Caco-2 (cell line): Measurements from ENCODE around the gene LCOR. TPM values are rescaled to one million over a fixed set of nuclear protein-coding genes. Genes with fewer than 3 reads are reported as not detected.

Source experiments
- BruUV-seq: library from RNA; stranded (reverse); fragments of 400-500 nt; replicated peaks from 2 replicates; lab custom pipeline; 2021; lab: Mats Ljungman, UMichigan
- CTCF ChIA-PET: fragments of 300-600 bp; sonication (Branson Sonifier 250); formaldehyde crosslinking; loops from one replicate; lab custom pipeline; 2022; ENCODE audit warnings: antibody characterized with exemption; lab: Charles Lee
- POLR2A ChIA-PET: fragments of 300-600 bp; sonication (Branson Sonifier 250); formaldehyde crosslinking; loops from one replicate; lab custom pipeline; 2022; ENCODE audit warnings: antibody characterized with exemption; lab: Charles Lee
- DNase-seq, 2 experiments: peaks; one replicate each; pipeline versions ENCODE4 v3.0.0 to v3.0.0-alpha.2; 2020 to 2022
- H3K27me3 ChIP-seq: replicated peaks from 2 replicates; pipeline ENCODE4 v1.6.0; 2011; ENCODE audit warnings: low read length; ENCODE audit not compliant: control insufficient read depth, insufficient read depth
- H3K36me3 ChIP-seq: 2 replicates; pipeline ENCODE4 v1.5.1; 2011; ENCODE audit warnings: low read length; ENCODE audit not compliant: control insufficient read depth, insufficient read depth
- H3K4me1 ChIP-seq: fragments of 250-450 bp; sonication (Bioruptor Pico); 2 replicates; pipeline ENCODE4 v1.5.1; 2020; ENCODE audit warnings: mild to moderate bottlenecking
- H3K4me3 ChIP-seq: 2 replicates; pipeline ENCODE4 v1.5.1; 2011; ENCODE audit warnings: low read depth, mild to moderate bottlenecking, control low read depth, low read length
- H3K9me3 ChIP-seq: fragments of 250-450 bp; sonication (Bioruptor Pico); 2 replicates; pipeline ENCODE4 v1.5.1; 2020; ENCODE audit warnings: mild to moderate bottlenecking, moderate library complexity
- H3K27ac Mint-ChIP-seq: one replicate; pipeline ENCODE4 v1.8.0; 2022; ENCODE audit warnings: mixed read lengths; ENCODE audit not compliant: unreplicated experiment
- H3K27me3 Mint-ChIP-seq: one replicate; pipeline ENCODE4 v1.8.0; 2022; ENCODE audit warnings: mixed read lengths; ENCODE audit not compliant: insufficient read depth, unreplicated experiment
- H3K36me3 Mint-ChIP-seq: one replicate; pipeline ENCODE4 v1.8.0; 2022; ENCODE audit warnings: mild to moderate bottlenecking, mixed read lengths; ENCODE audit not compliant: insufficient read depth, unreplicated experiment
- H3K4me1 Mint-ChIP-seq: one replicate; pipeline ENCODE4 v1.8.0; 2022; ENCODE audit warnings: low read depth, mixed read lengths; ENCODE audit not compliant: unreplicated experiment
- H3K4me3 Mint-ChIP-seq: one replicate; pipeline ENCODE4 v1.8.0; 2022; ENCODE audit warnings: mild to moderate bottlenecking, moderate library complexity, mixed read lengths; ENCODE audit not compliant: unreplicated experiment
- H3K9me3 Mint-ChIP-seq: one replicate; pipeline ENCODE4 v1.8.0; 2022; ENCODE audit warnings: mixed read lengths; ENCODE audit not compliant: unreplicated experiment
- CTCF ChIP-seq, 2 experiments: fragments of 200-600 bp in 1 of 2; IDR thresholded peaks; 1 replicate in 1 of 2; 2 replicates in 1 of 2; pipeline versions ENCODE4 v1.5.1 to v1.8.0; 2011 to 2022; ENCODE audit warnings: antibody characterized with exemption in 1 of 2, control low read depth in 1 of 2, inconsistent platforms in 1 of 2, low read depth in 1 of 2, low read length in 1 of 2, mild to moderate bottlenecking in 1 of 2, moderate library complexity in 1 of 2; ENCODE audit not compliant: insufficient read depth in 1 of 2, severe bottlenecking in 1 of 2, unreplicated experiment in 1 of 2
- intact Hi-C: fragments of 100-400 bp; cut with micrococcal nuclease; formaldehyde crosslinking; loops from one replicate; pipeline ENCODE4 v1.10.0; 2022; ENCODE audit not compliant: unreplicated experiment
- total RNA-seq: library from RNA; stranded (reverse); gene quantifications from 2 replicates; pipeline ENCODE4 v1.2.3, GENCODE V29; 2022

LCOR gene
- total RNA-seq, 1 experiment from 2014 or later, result 51.8 TPM

GRCh38 chr10:96826438-96826837 lies 5.7 kb upstream of the LCOR start:
- Histone ChIP-seq H3K4me1 (peaks cover 17% of the 10 kb centered on the region; the same call in 1 of the 2 replicates), H3K36me3 (no peaks in the 10 kb centered on the region), H3K9me3 (no peaks in the 10 kb centered on the region), H3K4me3 (no peak overlapping the region), H3K27me3 (no peaks in the 10 kb centered on the region)
- Mint-ChIP-seq H3K27ac (no peak overlapping the region), H3K4me3 (no peak overlapping the region), H3K27me3 (no peaks in the 10 kb centered on the region), H3K4me1 (peaks cover 6% of the 10 kb centered on the region), H3K9me3 (no peaks in the 10 kb centered on the region), H3K36me3 (peaks cover under 1% of the 10 kb centered on the region)
- ChIA-PET CTCF (interaction anchor here (0.5 kb wide), 1 partner anchor 70 kb away, joined by 3 read pairs; no protein-coding TSS in a partner anchor), POLR2A (interaction anchor here (0.5 kb wide), 1 partner anchor 489 kb away, joined by 4 read pairs; no protein-coding TSS in a partner anchor)
- intact Hi-C loops, result no loop called here
- no peak for DNase-seq
- no peak for TF ChIP-seq CTCF (IDR thresholded peaks at IDR 0.05; ENCODE audit: insufficient read depth in 1 of 2, low read depth in 1 of 2, low read length in 1 of 2, severe bottlenecking in 1 of 2, unreplicated experiment in 1 of 2)
- no TSS peak for BruUV-seq

- DNase-seq, result no peak
- Histone ChIP-seq H3K4me3 (no peak overlapping the region), H3K4me1 (peaks cover 17% of the 10 kb centered on the region; the same call in 1 of the 2 replicates), H3K27me3 (no peaks in the 10 kb centered on the region), H3K36me3 (no peaks in the 10 kb centered on the region), H3K9me3 (no peaks in the 10 kb centered on the region)
- TF ChIP-seq CTCF (IDR thresholded peaks at IDR 0.05; ENCODE audit: insufficient read depth in 1 of 2, low read depth in 1 of 2, low read length in 1 of 2, severe bottlenecking in 1 of 2, unreplicated experiment in 1 of 2), result no peak
- CTCF ChIA-PET, result no interaction called here
- Mint-ChIP-seq H3K27ac (no peak overlapping the region), H3K4me3 (no peak overlapping the region), H3K9me3 (no peaks in the 10 kb centered on the region), H3K4me1 (peaks cover 10% of the 10 kb centered on the region), H3K36me3 (peaks cover 12% of the 10 kb centered on the region), H3K27me3 (no peaks in the 10 kb centered on the region)
- POLR2A ChIA-PET, result no interaction called here
- intact Hi-C loops, result no loop called here
- BruUV-seq, result no TSS peak
These were observed 3.5 kb upstream of the LCOR start for GRCh38 chr10:96828609-96829008.

GRCh38 chr10:96829029-96829773 lies 2.9 kb upstream of the LCOR start:
- TF ChIP-seq CTCF (IDR thresholded peaks at IDR 0.05; ENCODE audit: insufficient read depth in 1 of 2, low read depth in 1 of 2, low read length in 1 of 2, severe bottlenecking in 1 of 2, unreplicated experiment in 1 of 2), result no peak
- CTCF ChIA-PET, result no interaction called here
- Histone ChIP-seq H3K4me1 (peaks cover 20% of the 10 kb centered on the region), H3K4me3 (no peak overlapping the region), H3K27me3 (no peaks in the 10 kb centered on the region), H3K36me3 (no peaks in the 10 kb centered on the region), H3K9me3 (no peaks in the 10 kb centered on the region)
- Mint-ChIP-seq H3K36me3 (peaks cover 12% of the 10 kb centered on the region), H3K27ac (no peak overlapping the region), H3K4me1 (peaks cover 10% of the 10 kb centered on the region), H3K4me3 (no peak overlapping the region), H3K9me3 (no peaks in the 10 kb centered on the region), H3K27me3 (no peaks in the 10 kb centered on the region)
- no peak for DNase-seq
- intact Hi-C loops, result no loop called here
- POLR2A ChIA-PET, result no interaction called here
- no TSS peak for BruUV-seq
